GM10248 (cell line): ENCODE data around the gene CIAO3.
"Not testable (repeated sequence)": the region's sequence is repeated elsewhere in the genome, so short reads cannot be mapped to it uniquely, and the experiment has no call there.

Source experiments
- CTCF ChIA-PET: fragments of 300-600 bp; sonication (Branson Sonifier 250); formaldehyde crosslinking; extraction: SDS; loops from one replicate; lab custom pipeline; 2021; ENCODE audit warnings: antibody characterized with exemption; lab: Yijun Ruan, JAX
- POLR2A ChIA-PET: fragments of 350-650 bp; sonication (Branson Sonifier 250); formaldehyde crosslinking; extraction: SDS; loops from one replicate; lab custom pipeline; 2020; ENCODE audit warnings: antibody characterized with exemption; lab: Yijun Ruan, JAX
- DNase-seq: peaks from one replicate; pipeline ENCODE4 v3.0.0; 2012; ENCODE audit errors: extremely low spot score
- TF ChIP-seq, protein P1 (sequence below): IDR thresholded peaks from 2 replicates; pipeline ENCODE4 v1.5.1; 2012; ENCODE audit warnings: mild to moderate bottlenecking, low read depth; ENCODE audit errors: extremely low read depth, missing control alignments, control extremely low read depth

CIAO3 gene

GRCh38 chr16:754656-755055 lies 13.9 kb upstream of the CIAO3 start:
- no peak for DNase-seq
- CTCF ChIA-PET, result no interaction called here
- POLR2A ChIA-PET, result no interaction called here
- TF ChIP-seq, protein P1, sequence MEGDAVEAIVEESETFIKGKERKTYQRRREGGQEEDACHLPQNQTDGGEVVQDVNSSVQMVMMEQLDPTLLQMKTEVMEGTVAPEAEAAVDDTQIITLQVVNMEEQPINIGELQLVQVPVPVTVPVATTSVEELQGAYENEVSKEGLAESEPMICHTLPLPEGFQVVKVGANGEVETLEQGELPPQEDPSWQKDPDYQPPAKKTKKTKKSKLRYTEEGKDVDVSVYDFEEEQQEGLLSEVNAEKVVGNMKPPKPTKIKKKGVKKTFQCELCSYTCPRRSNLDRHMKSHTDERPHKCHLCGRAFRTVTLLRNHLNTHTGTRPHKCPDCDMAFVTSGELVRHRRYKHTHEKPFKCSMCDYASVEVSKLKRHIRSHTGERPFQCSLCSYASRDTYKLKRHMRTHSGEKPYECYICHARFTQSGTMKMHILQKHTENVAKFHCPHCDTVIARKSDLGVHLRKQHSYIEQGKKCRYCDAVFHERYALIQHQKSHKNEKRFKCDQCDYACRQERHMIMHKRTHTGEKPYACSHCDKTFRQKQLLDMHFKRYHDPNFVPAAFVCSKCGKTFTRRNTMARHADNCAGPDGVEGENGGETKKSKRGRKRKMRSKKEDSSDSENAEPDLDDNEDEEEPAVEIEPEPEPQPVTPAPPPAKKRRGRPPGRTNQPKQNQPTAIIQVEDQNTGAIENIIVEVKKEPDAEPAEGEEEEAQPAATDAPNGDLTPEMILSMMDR, result no peak

- CTCF ChIA-PET, DNase-seq, POLR2A ChIA-PET: not testable (repeated sequence)
Observed at GRCh38 chr16:754121-754607, 13.4 kb upstream of the CIAO3 start.

DNA sequence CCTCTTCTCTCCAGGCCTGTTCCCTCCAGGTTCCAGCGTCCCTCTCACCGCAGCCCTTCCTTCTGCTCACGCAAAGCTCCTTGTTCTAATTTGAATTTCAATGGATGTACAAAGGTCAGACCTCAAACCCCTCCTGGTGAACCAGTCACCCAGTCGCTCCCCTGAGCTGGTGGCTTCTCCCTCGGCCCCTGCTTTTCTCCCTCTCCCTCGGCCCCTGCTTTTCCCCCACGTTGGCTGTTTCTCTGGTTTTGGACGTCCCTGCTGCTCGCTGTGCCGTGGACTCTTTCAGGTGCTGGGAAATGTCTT lies 11.2 kb upstream of the CIAO3 start:
- TF ChIP-seq, protein P1, result no peak
- CTCF ChIA-PET, result interaction anchor here (2.1 kb wide), 1 partner anchor 11 kb away, joined by 8 read pairs; the partner anchor contains the start of gene CIAO3
- POLR2A ChIA-PET, result no interaction called here
- DNase-seq, result no peak

DNA sequence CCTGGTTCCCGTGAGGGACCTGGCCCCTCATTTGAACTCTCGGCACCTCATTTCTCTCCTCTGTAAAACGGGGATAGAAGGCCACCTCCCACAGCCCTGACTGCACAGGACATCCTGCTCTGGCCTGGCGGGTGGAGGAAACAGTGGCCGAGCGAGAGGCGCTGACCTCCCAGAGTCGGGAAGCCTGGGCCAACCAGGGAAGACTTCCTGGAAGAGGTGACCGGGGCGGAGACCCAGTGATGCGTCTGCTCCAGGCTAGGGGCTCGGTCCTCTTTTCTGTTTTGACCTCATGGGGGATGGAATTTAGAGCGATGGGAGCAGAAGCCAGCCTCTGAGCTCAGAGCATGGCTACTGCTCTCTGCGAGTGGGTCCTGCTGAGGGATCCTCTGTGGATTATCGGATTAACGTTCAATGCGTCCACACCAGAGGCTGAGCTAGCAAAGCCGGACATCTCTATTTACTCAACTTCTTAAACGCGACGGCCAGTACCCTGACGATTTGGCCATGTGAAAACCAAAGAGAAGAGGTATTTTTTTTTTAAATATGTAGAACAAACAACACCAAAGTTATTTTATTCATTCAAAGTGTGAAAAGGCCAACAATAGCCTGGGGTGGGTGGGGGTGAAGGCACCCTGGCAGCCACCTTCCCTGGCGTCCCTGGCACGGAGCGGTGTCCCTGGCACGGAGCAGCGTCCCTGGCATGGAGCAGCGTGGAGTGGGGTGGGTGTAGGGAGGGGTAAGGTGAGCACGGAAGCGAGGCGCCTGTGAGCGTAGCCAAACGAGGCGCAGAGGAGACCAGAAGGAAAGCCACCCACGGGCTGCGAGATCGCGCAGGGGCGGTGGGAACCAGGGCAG lies 10.6 kb upstream of the CIAO3 start:
- DNase-seq, result no peak
- CTCF ChIA-PET, result interaction anchor here (0.9 to 2.1 kb wide), 3 partner anchors 11 to 306 kb away, joined by 3 to 8 read pairs (median 3); partner anchors contain the start of gene CIAO3
- POLR2A ChIA-PET, result no interaction called here
- TF ChIP-seq, protein P1, result no peak

- ChIA-PET POLR2A (no interaction called here), CTCF (interaction anchor here (0.9 to 2.1 kb wide), 5 partner anchors 10 to 307 kb away, joined by 3 to 8 read pairs (median 4); partner anchors contain the start of genes CIAO3 and MSLN)
- no peak for DNase-seq
- TF ChIP-seq, protein P1, result no peak
Observed at GRCh38 chr16:750485-750884, 9.7 kb upstream of the CIAO3 start.

DNA sequence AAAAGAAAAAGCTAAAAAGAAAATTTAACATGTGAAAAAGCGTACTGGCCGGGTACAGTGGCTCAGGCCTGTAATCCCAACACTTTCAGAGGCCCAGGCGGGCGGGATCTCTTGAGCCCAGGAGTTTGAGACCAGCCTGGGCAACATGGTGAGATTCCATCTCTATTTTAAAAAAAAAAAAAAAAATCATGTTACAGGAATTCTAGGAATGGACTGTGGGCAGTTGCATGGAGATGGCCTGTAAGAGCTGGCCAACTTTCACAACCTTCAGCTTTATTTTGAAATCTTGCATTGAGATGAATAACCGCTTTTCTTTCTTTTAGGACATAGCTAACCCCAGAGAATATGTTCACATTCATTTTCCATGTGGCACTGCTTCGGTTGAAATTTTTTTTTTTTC lies 8.2 kb upstream of the CIAO3 start:
- no peak for DNase-seq
- CTCF ChIA-PET, result interaction anchor here (1.7 to 1.8 kb wide), 2 partner anchors 11 to 37 kb away, joined by 4 to 5 read pairs; partner anchors contain the start of gene MSLN
- TF ChIP-seq, protein P1, result no peak
- POLR2A ChIA-PET, result no interaction called here

DNA sequence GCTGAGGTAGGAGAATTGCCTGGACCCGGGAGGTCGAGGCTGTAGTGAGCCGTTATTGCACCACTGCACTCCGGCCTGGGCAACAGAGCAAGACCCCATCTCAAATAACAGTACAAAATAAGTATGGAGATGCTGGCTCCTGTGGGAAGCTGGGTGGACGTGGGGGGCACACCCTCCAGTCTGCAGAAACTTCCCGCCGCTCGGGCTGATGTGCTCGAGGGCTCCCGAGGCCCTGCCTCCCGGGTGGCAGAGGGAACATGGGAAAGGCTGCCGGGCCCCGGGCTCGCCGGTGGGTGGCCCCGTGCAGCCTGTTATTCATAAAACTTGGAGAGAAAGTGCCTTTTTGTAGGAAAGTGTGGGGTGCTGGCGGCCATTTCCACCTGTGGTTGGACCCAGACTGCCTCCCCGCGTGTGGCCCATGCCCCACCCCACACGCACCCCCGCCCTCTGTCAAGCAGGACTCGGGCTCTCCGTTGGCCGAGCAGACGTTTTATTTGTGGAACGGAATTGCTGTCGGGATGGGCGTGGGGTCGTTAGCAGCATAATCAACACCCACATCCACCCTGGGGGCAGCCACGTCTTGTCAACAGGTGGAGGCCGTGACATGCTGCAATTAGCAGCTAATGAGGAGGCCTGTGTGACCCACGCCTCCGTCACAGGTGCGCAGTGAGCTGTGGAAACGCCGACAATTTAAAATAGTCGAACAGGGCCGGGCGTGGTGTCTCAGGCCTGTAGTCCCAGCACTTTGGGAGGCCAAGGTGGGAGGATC lies 7.4 kb upstream of the CIAO3 start:
- CTCF ChIA-PET, result no interaction called here
- POLR2A ChIA-PET, result no interaction called here
- TF ChIP-seq, protein P1, result no peak
- no peak for DNase-seq
